ENCODE data around the gene NOP9.

NOP9 gene

GRCh38 chr14:24258548-24259265 is 40.9 kb upstream of the NOP9 start:
- Mint-ChIP-seq H3K36me3 (ENCODE audit: low read depth) (no peaks in the 10 kb centered on the region), H3K9me3 (no peaks in the 10 kb centered on the region), H3K4me3 (no peak overlapping the region), H3K27ac (no peak overlapping the region), H3K4me1 (peaks cover 4% of the 10 kb centered on the region), H3K27me3 (ENCODE audit: low read depth) (no peaks in the 10 kb centered on the region)
- no peak for TF ChIP-seq CTCF (IDR thresholded peaks at IDR 0.05; ENCODE audit: unreplicated experiment in 3 of 3)

- H3K4me3 Mint-ChIP-seq, result no peak overlapping the region
- peaks cover 4% of the 10 kb centered on the region for H3K4me1 Mint-ChIP-seq
- no peak for TF ChIP-seq CTCF (IDR thresholded peaks at IDR 0.05; ENCODE audit: unreplicated experiment in 3 of 3)
- H3K27ac Mint-ChIP-seq, result no peak overlapping the region
- no peaks in the 10 kb centered on the region for H3K9me3 Mint-ChIP-seq
- H3K27me3 Mint-ChIP-seq (ENCODE audit: low read depth), result no peaks in the 10 kb centered on the region
- no peaks in the 10 kb centered on the region for H3K36me3 Mint-ChIP-seq (ENCODE audit: low read depth)
Measured at GRCh38 chr14:24259282-24260025, 40.2 kb upstream of the NOP9 start.

- H3K4me3 Mint-ChIP-seq, result no peak overlapping the region
- H3K36me3 Mint-ChIP-seq (ENCODE audit: low read depth), result no peaks in the 10 kb centered on the region
- no peaks in the 10 kb centered on the region for H3K9me3 Mint-ChIP-seq
- H3K27ac Mint-ChIP-seq, result no peak overlapping the region
- no peaks in the 10 kb centered on the region for H3K27me3 Mint-ChIP-seq (ENCODE audit: low read depth)
- no peak for TF ChIP-seq CTCF (IDR thresholded peaks at IDR 0.05; ENCODE audit: unreplicated experiment in 3 of 3)
- H3K4me1 Mint-ChIP-seq, result peaks cover 4% of the 10 kb centered on the region
Measured at GRCh38 chr14:24260026-24260779, 39.4 kb upstream of the NOP9 start.

GRCh38 chr14:24260780-24261157 is 38.9 kb upstream of the NOP9 start:
- H3K27me3 Mint-ChIP-seq (ENCODE audit: low read depth), result no peaks in the 10 kb centered on the region
- TF ChIP-seq CTCF (IDR thresholded peaks at IDR 0.05; ENCODE audit: unreplicated experiment in 3 of 3), result no peak
- H3K4me1 Mint-ChIP-seq, result peaks cover 4% of the 10 kb centered on the region
- no peaks in the 10 kb centered on the region for H3K9me3 Mint-ChIP-seq
- H3K36me3 Mint-ChIP-seq (ENCODE audit: low read depth), result no peaks in the 10 kb centered on the region
- H3K4me3 Mint-ChIP-seq, result no peak overlapping the region
- H3K27ac Mint-ChIP-seq, result no peak overlapping the region

GRCh38 chr14:24261256-24261968 is 38.2 kb upstream of the NOP9 start:
- Mint-ChIP-seq H3K4me1 (peaks cover 4% of the 10 kb centered on the region), H3K27me3 (ENCODE audit: low read depth) (no peaks in the 10 kb centered on the region), H3K36me3 (ENCODE audit: low read depth) (no peaks in the 10 kb centered on the region), H3K27ac (no peak overlapping the region), H3K4me3 (no peak overlapping the region), H3K9me3 (no peaks in the 10 kb centered on the region)
- no peak for TF ChIP-seq CTCF (IDR thresholded peaks at IDR 0.05; ENCODE audit: unreplicated experiment in 3 of 3)
